Retinal pigment epithelial cell (primary cell): ENCODE measurements around the gene RTF1.
"Not testable (repeated sequence)": the region's sequence is repeated elsewhere in the genome, so short reads cannot be mapped to it uniquely, and the experiment has no call there.

Source experiments
- DNase-seq: peaks from one replicate; pipeline ENCODE4 v3.0.0-alpha.2; 2010; ENCODE audit warnings: low read depth
- H3K4me3 ChIP-seq: 2 replicates; pipeline ENCODE4 v1.5.1; 2011; ENCODE audit warnings: mild to moderate bottlenecking, low read length, control low read depth, moderate library complexity
- TF ChIP-seq, protein P1 (sequence below): conservative IDR thresholded peaks from 2 replicates; pipeline ENCODE4 v1.5.1; 2011; ENCODE audit warnings: low read depth, low read length, control low read depth, inconsistent platforms

Gene RTF1

DNA sequence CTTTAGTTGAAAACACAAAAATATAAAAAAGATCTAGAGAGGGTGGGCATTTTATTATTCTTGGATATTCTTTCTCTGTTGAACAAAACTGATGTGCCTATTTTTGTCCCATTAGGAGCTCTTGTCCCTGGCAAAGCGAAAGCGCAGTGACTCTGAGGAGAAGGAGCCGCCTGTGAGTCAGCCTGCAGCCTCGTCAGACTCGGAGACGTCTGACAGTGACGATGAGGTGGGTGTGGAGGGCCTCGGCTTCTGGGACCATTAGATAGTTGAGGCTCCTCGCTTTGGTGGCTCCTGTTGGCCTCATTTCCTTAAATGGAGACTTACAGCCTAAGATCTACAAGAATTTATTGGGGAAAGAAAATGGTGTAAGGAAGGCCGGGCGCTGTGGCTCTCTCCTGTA, 21.3 kb downstream of the RTF1 start:
- H3K4me3 ChIP-seq: no peak overlapping the region
- no peak for DNase-seq
- TF ChIP-seq, protein P1, sequence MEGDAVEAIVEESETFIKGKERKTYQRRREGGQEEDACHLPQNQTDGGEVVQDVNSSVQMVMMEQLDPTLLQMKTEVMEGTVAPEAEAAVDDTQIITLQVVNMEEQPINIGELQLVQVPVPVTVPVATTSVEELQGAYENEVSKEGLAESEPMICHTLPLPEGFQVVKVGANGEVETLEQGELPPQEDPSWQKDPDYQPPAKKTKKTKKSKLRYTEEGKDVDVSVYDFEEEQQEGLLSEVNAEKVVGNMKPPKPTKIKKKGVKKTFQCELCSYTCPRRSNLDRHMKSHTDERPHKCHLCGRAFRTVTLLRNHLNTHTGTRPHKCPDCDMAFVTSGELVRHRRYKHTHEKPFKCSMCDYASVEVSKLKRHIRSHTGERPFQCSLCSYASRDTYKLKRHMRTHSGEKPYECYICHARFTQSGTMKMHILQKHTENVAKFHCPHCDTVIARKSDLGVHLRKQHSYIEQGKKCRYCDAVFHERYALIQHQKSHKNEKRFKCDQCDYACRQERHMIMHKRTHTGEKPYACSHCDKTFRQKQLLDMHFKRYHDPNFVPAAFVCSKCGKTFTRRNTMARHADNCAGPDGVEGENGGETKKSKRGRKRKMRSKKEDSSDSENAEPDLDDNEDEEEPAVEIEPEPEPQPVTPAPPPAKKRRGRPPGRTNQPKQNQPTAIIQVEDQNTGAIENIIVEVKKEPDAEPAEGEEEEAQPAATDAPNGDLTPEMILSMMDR: no peak

DNA sequence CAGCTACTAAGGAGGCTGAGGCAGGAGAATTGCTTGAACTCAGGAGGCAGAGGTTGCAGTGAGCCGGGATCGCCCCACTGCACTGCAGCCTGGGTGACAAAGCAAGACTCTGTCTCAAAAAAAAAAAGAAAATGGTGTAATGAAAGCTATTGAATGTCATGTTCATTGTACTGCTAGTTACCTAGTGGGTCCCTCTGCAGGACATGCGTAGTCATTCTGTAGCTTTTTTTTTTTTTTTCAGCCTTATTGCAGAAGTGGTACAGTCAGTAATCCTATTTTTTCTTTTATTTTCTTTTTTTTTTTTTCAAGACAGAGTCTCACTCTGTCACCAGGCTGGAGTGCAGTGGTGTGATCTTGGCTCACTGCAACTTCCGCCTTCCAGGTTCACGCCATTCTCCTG, 21.9 kb downstream of the RTF1 start:
- not testable (repeated sequence) for H3K4me3 ChIP-seq, DNase-seq
- TF ChIP-seq, protein P1: peak; percentile 2

DNA sequence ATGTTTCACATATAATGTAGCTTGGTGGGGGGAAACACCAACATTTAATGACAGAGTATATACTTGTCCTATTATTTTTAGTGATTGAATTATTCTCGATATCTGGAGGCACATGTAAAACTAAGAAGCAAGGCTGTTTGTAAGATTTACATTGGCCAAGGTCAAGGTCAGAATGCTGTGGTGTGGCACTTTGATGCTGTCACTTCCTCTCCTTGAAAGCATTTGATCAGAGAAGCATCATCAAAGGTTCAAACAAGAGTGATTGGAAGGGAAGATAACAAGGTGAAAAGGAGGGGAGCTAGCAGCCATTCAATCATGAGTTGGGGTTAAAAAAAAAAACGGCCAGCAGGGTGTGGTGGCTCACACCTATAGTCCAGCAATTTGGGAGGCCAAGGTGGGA, 26.4 kb downstream of the RTF1 start:
- no peak overlapping the region for H3K4me3 ChIP-seq
- TF ChIP-seq, protein P1: no peak
- no peak for DNase-seq

DNA sequence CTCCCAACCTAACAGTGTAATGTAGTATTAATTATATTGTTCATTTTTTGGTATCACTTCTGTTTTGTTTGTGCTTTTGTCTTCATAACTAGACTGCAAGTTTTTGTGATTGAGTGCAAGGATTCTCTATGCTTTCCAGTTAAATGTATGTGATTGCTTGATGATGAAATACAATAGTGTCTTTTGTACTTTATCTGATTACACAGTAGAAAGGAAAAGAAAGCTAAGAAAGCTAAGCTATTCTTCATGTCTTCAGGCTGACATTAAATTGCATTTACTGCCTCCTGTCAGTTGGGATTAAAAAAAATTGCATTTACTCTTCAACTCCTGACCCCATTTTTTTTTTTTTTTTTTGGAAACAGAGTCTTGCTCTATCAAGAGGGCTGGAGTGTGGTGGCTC, 28.5 kb downstream of the RTF1 start:
- DNase-seq: no peak
- no peak overlapping the region for H3K4me3 ChIP-seq
- TF ChIP-seq, protein P1: no peak

DNA sequence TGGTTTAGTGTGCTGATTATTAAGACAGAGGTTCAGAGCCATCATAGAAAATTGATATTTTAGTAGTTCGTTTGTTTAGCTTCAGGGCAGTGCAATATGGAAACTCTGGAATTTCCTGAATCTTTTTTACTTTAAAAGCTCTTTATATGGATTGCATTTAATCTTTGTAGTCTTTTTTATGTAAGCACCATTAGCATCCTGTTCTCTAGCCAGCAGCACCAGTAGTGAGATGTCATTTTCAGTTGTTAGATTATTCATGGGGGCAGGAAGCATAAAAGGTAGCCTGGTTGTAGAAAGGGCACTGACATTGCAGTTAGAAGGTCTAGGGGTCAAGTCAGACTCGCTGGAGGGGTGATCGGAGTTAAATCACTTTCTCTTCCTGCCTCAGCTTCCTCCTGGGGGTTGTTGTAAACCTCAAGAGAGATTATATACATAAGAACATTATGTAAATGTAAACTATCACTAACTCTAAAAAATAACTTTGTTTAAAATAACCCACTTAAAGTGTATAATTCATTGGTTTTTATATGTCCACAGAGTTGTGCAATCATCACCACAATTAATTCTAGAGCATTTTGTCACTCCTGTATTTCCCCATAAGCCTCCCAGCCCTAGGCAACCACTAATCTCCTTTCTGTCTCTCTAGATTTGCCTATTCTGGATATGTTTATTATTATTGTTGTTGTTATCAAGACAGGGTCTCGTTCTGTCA, 45.3 kb downstream of the RTF1 start:
- TF ChIP-seq, protein P1: no peak
- no peak for DNase-seq

DNA sequence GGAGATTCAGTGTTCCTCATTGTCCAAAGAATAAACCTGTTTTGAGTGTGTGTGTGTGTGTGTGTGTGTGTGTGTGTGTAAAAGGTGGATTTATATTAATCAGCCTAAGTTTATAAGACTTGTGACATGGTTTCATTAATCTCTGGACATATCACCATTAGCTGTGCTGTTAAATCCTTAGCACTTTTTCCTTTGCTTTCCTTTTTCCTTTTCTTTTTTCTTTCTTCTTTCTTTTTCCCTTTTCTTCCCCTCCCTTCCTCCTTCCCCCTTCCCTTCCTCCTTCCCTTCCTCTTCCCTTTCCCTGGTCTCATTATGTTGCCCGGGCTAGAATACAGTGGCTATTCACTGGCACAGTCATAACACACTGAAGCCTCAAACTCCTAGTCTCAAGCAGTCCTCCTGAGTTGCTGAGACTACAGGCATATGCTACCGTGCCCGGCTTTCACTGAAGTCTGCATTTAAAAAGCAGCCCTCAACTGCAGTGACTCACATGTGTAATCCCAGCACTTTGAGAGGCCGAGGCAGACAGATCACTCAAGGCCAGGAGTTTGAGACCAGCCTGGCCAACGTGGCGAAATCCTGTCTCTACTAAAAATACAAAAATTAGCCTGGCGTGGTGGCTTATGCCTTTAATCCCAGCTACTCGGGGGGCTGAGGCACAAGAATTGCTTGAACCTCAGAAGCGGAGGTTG, 48.1 kb downstream of the RTF1 start:
- TF ChIP-seq, protein P1: no peak
- no peak for DNase-seq
- no peak overlapping the region for H3K4me3 ChIP-seq

More for the DNA sequence above, 45.3 kb downstream of the RTF1 start:
- no peak overlapping the region for H3K4me3 ChIP-seq
